ENCODE measurements around the gene TXNRD3.

TXNRD3 gene

DNA sequence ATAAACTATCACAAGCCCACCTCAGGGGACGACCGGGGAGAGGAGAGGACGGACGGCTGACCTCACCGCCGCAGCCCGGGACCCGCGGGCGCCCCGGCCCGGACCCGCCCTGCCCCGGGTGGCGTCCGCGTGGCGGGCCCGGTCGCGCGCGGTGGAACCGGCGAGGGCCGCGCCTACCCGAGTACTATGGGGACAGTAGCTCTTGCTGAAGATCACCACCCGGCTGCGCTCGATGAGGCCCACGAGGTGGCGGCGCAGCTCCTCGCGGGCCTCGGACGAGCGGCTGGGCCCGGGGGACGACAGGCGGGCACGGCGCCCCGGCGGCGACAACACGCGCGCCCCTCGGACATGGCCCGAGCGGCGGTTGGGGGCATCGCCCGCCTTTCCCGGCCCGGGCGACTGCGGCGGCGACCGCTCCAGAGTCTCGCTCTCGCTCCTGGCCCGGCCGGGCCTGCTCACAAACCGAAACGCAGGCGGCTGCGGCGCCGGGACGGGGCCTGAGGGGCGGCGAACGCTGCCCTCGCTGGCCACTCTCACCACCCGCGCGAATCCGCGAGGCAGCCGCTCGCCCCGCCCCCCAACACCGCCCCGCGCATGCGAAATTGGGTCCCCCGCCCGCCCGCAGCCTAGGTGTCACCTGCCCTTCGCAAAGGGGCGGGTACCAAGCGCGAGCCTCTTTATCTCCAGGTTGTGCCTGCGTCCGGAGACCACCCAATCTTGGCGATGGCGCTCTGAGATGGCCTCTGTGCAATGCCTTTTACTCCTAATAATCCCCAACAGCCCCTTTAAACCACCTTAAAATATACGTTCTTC, at the start of gene TXNRD3:
Gene TXNRD3, minus strand, starts transcription at position 554 of the 813 bp plus-strand sequence.
- no peak for DNase-seq (ENCODE audit: low read depth)
- H3K4me3 ChIP-seq (ENCODE audit: low read depth, low read length), result peak within 1 kb of the TSS; percentile 58

DNA sequence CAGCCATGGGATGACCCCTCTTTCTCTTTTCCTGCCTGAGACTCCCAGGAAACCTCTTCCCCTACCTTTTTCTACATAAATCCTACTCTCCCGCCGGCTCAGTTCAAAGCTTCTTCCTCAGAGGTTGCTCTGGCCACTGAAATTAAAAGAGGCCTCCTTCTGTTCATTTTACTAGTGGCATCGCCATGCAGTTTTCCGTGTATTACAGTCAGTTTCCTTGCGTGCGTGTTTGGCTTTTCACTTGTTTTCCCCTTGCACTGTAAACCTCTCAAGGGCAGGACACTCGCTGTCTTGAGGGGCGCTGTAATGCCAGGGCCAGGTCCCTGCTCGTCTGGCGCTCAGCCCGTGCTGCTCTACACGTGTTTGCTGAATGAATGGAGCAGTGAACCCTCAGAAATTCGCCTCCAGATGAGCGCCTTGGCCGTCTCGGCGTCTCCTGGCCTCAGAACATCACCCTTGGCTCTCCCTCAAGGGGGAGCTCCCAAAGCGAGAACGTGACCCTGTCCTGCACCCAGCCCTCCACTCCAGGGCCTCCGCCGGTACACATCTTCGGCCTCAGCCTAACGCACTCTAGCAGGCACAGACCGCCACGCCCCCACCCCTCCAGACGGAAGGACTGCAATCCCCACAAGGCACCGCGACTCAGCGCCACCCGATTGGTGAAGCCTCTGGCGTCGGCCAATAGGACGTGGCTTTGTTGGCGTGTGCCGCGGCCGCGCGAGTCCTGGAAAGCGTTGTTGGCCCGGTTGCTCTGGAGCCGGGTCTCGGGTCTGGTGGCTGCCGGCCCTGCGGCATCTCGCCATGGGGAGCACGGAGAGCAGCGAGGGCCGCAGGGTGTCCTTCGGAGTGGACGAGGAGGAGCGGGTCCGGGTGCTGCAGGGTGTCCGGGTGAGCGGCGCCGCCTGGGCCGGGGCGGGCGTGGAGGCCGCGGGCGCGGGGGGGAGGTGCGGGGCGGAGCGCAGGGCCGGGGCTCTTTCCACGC, 48.9 kb upstream of the TXNRD3 start, which contains the start of gene CHCHD6:
Gene CHCHD6, plus strand, starts transcription at position 729 of the 982 bp plus-strand sequence. Its CDS starts 73 bp downstream, at position 802.
- peak; percentile 84 for DNase-seq (ENCODE audit: low read depth)
- peak within 1 kb of the TSS; percentile 84 for H3K4me3 ChIP-seq (ENCODE audit: low read depth, low read length)

DNA sequence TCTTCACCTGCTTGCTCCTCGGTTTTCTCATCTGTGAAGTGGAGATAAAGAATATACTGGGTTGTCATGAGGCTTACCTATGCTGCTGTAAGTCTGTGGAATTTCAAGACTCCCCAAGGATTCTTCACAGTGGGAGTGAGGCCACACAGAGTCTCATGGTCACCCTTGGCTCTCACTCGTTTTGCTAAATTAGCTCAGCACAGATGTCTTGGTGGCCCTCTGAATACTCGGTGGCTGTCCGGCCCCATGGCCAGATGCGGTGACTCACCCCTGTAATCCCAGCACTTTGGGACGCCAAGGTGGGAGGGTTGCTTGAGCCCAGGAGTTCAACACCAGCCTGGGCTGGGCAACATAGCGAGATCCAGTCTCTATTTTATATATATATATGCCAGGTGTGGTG, 44.1 kb upstream of the TXNRD3 start:
- no peak overlapping the region for H3K4me3 ChIP-seq (ENCODE audit: low read depth, low read length)
- no peak for DNase-seq (ENCODE audit: low read depth)

DNA sequence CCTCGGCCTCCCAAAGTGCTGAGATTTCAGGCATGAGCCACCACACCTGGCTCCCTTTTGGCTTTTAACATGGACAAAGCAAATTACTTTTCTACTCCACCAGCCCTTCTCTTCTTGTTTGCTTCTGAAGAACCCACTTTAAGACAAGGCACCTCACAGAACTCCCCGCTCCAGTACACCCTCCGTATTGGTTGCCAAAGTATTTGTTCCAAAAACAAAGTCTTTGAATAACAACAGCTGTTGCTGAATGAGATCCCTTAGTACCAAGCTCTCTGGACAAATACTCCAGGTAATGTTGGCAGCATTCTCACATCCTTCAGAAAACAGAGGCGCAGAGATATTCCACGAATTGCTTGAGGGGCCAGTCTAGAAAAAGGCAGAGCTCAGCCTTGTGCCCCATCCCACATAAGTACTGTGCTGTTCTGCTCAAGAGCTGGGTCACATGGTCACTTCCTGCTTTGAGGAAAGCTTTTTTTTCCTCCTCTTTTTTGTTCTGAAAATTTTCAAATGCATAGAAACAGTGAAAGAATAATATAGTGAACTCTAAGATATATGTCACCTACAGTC, 41.9 kb upstream of the TXNRD3 start:
- no peak overlapping the region for H3K4me3 ChIP-seq (ENCODE audit: low read depth, low read length)
- no peak for DNase-seq (ENCODE audit: low read depth)

DNA sequence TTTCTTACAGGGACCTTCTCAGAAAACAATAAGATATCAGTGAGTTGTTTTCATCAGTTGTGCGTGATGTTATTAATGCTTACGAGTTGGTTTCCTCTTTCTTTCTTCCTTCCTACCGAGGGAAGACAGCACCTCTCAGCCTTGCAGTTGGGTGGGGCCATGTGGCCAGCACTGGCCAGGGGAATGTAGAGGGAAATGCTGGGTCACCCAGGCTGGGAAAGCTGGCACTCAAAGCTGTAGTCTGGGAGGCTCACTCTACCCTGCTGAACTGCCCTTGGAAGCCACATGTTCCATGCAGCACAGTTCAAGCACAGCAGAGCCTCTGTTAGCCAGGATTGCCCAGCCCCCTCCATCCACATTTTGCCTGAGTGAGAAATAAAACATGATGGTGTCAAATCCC, 39.0 kb upstream of the TXNRD3 start:
- no peak for DNase-seq (ENCODE audit: low read depth)
- H3K4me3 ChIP-seq (ENCODE audit: low read depth, low read length), result no peak overlapping the region

DNA sequence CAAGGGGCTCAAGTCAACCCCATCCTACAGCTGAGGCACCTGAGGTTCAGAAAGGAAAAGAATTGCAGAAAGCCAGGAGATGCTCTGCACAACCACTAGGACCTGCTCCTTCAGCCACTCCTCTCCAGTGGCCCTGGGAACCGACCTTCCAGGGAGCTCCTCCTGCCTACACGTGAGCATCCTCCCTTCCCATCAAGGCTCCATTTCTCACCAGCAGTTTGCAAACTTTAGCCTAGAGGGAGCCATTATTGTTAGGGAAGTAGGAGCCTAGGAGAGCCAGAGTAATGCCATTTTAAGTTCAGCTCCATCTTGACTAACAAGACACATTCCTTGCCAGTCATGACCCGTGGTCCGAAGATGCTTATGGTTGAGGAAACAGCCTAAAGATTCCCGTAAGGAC, 37.9 kb upstream of the TXNRD3 start:
- no peak for DNase-seq (ENCODE audit: low read depth)
- H3K4me3 ChIP-seq (ENCODE audit: low read depth, low read length), result no peak overlapping the region

DNA sequence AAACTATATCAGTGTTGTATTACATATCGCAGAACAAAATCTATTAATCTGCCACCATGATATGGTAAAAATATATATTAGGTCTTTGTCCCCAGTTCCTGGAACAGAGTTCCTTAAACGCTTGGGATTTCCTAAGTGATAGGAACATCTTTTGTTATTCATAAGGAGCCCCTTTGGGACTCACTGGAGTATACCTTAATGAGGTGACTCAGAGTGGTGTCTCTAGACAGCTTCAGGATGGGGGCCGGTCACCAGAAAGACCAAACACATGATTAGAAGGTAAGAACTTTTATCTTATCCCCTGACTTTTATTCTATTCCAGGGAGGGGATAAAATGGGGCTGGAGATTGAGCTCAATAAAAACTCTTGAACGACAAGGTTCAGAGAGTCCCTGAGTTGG, 36.8 kb upstream of the TXNRD3 start:
- H3K4me3 ChIP-seq (ENCODE audit: low read depth, low read length), result no peak overlapping the region
- no peak for DNase-seq (ENCODE audit: low read depth)

DNA sequence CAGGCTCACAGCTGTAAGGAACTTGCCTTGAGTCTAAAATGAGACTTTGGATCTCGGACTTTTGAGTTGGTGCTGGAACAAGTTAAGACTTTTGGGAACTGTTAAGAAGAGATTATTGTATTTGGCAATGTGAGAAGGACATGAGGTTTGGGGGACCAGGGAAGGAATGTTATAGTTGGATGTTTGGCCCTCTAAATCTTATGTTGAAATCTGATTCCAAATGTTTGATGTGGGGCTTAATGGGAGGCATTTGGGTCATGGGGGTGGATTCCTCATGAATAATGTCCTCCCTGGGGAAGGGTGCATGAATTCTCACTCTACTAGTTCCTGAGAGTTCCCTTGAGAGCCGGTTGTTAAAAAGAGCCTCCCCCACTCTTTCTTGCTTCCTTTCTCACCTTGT, 30.6 kb upstream of the TXNRD3 start:
- no peak overlapping the region for H3K4me3 ChIP-seq (ENCODE audit: low read depth, low read length)
- no peak for DNase-seq (ENCODE audit: low read depth)

DNA sequence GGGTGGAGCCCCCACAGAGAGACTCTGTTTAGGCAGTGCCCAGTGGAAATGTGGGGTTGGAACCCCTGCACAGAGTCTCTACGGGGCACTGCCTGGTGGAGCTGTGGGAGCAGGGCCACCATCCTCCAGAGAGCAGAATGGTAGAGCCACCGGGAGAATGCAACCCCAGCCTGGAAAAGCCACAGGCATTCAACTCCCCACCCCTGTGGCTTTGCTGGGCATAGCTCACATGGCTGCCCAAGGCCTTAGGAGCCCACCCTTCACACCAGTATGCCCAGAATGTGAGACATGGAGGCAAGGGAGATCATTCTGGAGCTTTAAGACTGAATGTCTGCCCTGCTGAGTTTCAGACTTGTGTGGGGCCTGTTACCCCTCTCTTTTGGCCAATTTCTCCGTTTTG, 30.1 kb upstream of the TXNRD3 start:
- DNase-seq (ENCODE audit: low read depth), result no peak
- H3K4me3 ChIP-seq (ENCODE audit: low read depth, low read length), result no peak overlapping the region

DNA sequence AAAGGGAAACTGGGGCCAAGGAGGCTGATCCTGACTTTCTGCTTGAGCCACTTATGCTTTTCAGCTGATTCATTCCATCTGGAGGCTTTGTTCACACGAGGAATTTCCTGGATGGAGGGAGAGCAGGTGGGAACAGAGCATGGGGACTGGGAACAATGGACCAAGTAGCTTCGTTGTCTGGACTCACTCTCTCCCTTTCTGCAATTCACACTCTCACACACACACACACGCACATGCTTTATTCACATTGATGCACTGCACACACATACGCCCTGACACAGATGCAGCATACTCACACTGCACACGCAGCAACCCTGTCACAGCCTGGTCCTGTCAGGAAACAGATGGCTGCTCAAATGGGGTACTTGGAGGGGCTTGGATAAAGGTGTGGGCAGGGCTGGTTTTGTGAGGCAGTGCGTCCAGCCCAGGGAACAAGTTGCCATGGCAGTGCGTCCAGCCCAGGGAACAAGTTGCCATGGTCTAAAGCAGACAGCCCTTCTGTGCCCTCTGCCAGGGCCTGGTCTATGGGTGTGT, 29.4 kb upstream of the TXNRD3 start:
- no peak for DNase-seq (ENCODE audit: low read depth)
- no peak overlapping the region for H3K4me3 ChIP-seq (ENCODE audit: low read depth, low read length)

DNA sequence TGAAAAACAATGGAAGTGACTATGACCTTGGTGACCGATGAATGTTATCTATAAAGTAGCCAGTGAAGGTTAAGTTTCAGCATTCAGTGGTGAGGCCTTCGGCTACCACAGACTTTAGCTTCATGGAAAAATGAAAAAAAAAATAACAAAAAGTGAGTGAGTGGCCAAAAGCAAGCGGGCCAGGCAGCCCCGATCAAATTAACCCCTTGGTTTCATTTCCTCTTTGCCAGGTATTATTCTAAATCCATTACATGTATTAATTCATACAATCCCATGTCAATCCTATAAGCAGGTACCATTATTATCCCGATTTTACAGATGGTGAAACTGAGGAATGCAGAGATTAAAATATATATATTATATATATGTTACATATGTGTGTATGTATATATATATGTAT, 28.1 kb upstream of the TXNRD3 start:
- no peak for DNase-seq (ENCODE audit: low read depth)
- no peak overlapping the region for H3K4me3 ChIP-seq (ENCODE audit: low read depth, low read length)

DNA sequence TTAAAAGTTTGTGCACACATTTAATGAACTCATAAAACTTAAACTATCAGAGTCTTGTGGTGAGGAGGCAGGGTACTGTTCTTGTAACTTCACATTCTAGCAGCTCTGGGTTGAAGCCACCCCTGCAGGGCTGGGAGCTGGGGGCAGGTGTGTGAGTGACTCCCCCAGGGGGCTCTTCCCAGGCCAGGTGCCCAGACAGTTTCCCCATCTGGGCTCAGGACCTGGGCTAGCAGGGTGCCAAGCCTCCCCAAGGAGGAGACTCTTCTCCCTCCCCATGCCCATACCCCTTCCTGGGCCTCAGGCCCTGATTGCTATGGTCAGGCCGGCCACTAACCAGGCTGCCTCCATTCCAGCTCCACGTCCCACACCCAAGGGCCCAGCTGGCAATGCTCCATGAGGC, 27.1 kb upstream of the TXNRD3 start:
- no peak for DNase-seq (ENCODE audit: low read depth)

DNA sequence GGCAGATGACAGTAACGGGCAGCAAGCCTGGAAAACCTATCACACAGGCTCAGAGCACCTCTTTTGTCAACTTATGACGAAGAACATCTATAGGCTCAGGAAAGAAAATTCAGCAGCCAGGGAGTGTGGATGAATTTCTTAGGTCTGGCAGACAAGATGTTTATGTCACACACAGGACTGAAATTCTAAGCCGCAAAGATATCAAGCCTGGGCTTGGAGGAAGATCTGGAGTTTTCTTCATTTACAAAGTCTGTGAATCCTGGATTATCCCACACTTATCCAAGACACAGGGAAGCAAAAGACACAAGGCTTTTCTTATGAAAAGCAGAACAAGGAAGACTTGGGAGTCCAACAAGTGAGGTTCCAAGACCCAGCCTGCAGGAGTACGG, 25.7 kb upstream of the TXNRD3 start:
- no peak for DNase-seq (ENCODE audit: low read depth)
- no peak overlapping the region for H3K4me3 ChIP-seq (ENCODE audit: low read depth, low read length)

More for the DNA sequence above, 27.1 kb upstream of the TXNRD3 start:
- H3K4me3 ChIP-seq (ENCODE audit: low read depth, low read length), result no peak overlapping the region

DNA sequence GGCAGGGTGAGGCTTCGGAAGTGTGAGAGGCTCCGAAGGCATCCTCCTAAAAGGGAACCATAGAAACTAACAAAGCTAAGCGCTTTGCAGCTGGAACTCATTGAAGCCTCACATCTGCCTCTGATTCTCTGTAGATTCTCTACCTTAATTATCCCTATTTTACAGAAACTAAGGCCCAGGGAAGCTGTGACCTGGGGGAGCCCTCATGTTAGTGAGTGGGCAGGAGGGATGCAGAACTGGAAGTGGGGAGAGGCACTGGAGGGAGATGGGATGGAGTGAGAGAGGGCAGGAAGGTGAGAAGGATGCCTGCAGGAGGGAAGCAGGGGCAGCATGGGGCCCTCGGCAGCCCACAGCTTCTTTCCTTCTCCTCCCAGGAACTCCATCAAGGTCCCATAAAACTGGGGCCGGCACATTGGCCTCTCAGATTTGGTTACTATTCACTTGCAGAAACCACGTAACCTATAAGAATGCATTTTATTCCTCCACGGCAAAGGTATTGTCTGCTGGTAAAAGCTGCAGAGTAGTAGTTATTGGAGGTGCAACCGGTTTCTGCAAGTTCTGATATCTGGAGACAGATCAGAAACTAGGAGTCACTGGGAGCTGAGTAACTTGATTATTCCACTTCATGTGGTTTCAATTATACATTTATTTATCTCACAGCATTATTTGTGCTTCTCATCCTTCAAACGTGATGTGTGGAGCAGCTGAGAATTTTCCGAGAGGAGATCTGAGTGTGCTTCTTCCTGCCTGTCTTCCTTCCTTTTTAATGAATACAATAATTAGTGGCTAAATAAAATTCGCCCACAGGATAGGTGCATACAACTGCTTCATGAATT, 25.1 kb upstream of the TXNRD3 start:
- no peak for DNase-seq (ENCODE audit: low read depth)
- H3K4me3 ChIP-seq (ENCODE audit: low read depth, low read length), result no peak overlapping the region

DNA sequence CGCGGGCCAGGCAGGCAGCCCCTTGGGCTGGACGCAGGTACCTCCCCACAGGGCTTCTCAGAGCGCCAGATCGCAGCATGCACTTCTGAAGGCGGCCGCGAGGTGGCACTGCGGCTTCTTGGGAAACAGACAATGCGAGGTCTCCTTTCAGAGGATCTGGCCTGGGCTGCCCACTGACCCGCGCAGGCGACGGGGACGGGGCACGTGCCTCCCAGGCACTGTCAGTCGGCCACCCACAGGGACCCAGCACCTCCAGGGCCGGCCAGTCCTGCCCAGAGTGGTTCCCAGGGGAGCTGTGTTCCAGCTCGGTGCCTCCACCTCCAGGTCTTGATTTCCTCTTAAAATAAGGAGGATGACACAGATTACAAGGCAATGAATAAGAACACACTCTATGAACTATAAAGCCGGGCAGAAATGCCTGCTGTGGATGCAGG, 24.4 kb upstream of the TXNRD3 start:
- no peak for DNase-seq (ENCODE audit: low read depth)
- no peak overlapping the region for H3K4me3 ChIP-seq (ENCODE audit: low read depth, low read length)

DNA sequence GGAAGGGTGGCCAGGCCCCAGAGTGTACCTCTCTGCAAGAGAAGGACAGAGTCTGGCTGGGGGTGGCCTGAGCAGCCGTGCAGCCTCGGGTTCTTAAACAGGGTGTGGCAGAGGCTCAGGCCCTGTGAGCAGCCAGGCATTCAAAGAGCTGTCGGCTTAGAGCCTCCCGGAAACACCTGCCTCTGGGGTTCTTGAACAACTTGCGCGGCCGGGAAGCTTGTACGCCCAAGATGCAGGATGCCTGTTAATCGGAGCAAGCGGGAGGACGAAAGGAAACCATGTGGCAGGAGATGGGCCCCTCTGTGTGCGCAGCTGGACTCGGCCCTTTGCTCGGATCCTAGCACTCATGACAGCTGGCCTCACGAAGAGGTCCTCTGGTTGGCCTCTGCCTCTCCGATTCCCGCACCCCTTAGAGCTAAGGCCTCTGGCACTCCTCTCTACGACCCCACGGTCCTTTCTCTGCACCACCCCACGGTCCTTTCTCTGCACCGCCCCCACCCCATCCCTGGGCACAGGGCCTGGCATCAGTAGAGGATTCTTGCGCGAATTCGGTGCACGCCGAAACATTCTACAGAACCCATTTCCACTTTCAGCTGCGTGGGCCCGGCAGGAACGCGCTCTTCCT, 23.9 kb upstream of the TXNRD3 start:
- DNase-seq (ENCODE audit: low read depth), result no peak
- H3K4me3 ChIP-seq (ENCODE audit: low read depth, low read length), result no peak overlapping the region

DNA sequence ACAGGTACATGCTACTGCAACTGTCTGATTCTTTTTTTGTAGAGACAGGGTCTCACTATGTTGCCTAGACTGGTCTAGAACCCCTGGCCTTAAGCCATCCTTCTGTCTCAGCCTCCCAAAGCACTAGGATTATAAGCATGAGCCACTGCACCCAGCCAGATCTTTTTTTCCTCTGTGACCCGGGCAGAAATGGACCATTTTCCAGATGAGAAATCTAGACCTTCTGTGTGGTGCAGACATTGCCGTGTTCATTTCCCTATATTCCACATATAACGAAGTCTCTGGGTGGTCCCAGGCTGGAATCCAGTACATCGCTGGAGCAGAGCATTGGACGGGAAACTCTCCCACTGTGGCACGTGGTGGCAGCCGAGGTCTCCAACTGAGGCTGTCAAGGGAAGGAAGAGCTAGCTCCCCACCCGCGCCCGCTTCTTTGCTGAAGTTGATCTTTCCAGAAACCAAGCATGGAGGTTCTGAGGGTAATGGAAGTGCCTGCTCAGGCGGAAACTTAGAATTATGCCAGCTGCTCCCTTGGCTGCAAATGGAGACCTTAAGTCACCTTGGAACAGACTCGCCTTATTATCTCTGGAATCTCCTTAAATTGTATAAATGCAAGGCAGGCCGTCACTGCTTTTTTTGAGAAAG, 23.1 kb upstream of the TXNRD3 start:
- DNase-seq (ENCODE audit: low read depth), result no peak

More for the DNA sequence above, 23.1 kb upstream of the TXNRD3 start:
- no peak overlapping the region for H3K4me3 ChIP-seq (ENCODE audit: low read depth, low read length)

All from skeletal muscle cell (primary cell).